T-helper 17 cell (primary cell): ENCODE measurements around the gene CD109. TPM values are rescaled to one million over a fixed set of nuclear protein-coding genes. Genes with fewer than 3 reads are reported as not detected.
A peak's percentile ranks its signal among the peaks of the same experiment; 100 is the strongest.
"Not testable (repeated sequence)": the region's sequence is repeated elsewhere in the genome, so short reads cannot be mapped to it uniquely, and the experiment has no call there.

ENCODE experiments used
- ATAC-seq: fragments of 150-1000 bp; cut with Tn5 transposase; 2 replicates; pipeline ENCODE4 v1.10.0; 2021; ENCODE audit warnings: mild to moderate bottlenecking, moderate library complexity
- DNase-seq, 3 donors: peaks; one replicate each; pipeline versions ENCODE4 v3.0.0 to v3.0.0-alpha.2; 2020 to 2021
- H3K9me3 ChIP-seq: one replicate; pipeline ENCODE4 v1.7.0; 2013; ENCODE audit warnings: low read length, mild to moderate bottlenecking; ENCODE audit not compliant: control insufficient read depth, poor library complexity, severe bottlenecking
- H3K27ac Mint-ChIP-seq: one replicate; pipeline ENCODE4 v1.8.0; 2022; ENCODE audit warnings: mild to moderate bottlenecking, moderate library complexity, mixed read lengths
- H3K27me3 Mint-ChIP-seq: one replicate; pipeline ENCODE4 v1.8.0; 2022; ENCODE audit warnings: mixed read lengths
- H3K36me3 Mint-ChIP-seq: one replicate; pipeline ENCODE4 v1.8.0; 2022; ENCODE audit warnings: low read depth, mixed read lengths
- H3K4me1 Mint-ChIP-seq: one replicate; pipeline ENCODE4 v1.8.0; 2022; ENCODE audit warnings: mild to moderate bottlenecking, mixed read lengths
- H3K4me3 Mint-ChIP-seq: one replicate; pipeline ENCODE4 v1.8.0; 2022; ENCODE audit warnings: mild to moderate bottlenecking, moderate library complexity, mixed read lengths
- total RNA-seq, 4 donors: library from RNA in 2 of 4; stranded (reverse) in 2 of 4; gene quantifications; one replicate each; pipeline ENCODE4 v1.2.3 and lab custom pipeline; 2022 to 2026

The CD109 gene
- total RNA-seq, 2 donors from 2014 or later: 0.30 to 0.83 TPM

DNA sequence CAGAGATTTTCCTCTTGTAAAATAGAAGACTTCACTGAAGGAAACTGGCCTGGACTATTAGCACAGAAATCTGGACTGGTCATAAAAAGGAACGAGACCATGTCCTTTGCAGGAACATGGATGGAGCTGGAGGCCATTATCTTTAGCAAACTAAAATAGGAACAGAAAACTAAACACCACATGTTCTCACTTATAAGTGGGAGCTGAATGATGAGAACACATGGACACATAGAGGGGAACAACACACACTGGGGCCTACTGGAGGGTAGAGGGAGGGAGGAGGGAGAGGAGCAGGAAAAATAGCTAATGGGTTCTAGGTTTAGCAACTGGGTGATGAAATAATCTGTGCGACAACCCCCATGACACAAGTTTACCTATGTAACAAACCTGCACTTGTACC is 27.5 kb downstream of the CD109 start:
- H3K27me3 Mint-ChIP-seq: peaks cover 11% of the 10 kb centered on the region
- not testable (repeated sequence) for H3K4me1 Mint-ChIP-seq

DNA sequence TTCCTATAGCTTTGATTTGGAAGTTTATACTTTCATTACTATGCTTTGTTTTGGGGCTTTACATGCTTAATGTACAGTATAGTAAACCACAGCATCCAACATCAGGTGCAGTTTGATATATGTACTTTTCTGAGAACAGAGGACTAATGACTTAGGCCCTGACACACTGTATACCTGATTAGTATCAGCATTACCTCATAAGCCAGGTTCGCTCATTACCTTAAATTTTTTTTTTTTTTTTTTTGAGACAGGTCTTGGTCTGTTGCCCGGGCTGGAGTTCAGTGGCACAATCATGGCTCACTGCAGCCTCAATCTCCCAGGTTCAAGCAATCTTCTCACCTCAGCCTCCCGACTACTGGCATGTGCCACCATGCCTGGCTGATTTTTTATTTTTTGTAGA is 28.4 kb downstream of the CD109 start:
- Mint-ChIP-seq H3K36me3 (peaks cover 5% of the 10 kb centered on the region), H3K4me3 (no peak overlapping the region), H3K27me3 (peaks cover 15% of the 10 kb centered on the region), H3K27ac (no peak overlapping the region), H3K4me1 (peaks cover 6% of the 10 kb centered on the region)
- H3K9me3 ChIP-seq: no peaks in the 10 kb centered on the region
- DNase-seq: no peak
- no peak for ATAC-seq

More for the DNA sequence above, 27.5 kb downstream of the CD109 start:
- H3K27ac Mint-ChIP-seq, H3K36me3 Mint-ChIP-seq, DNase-seq, H3K4me3 Mint-ChIP-seq, H3K9me3 ChIP-seq, ATAC-seq: not testable (repeated sequence)

DNA sequence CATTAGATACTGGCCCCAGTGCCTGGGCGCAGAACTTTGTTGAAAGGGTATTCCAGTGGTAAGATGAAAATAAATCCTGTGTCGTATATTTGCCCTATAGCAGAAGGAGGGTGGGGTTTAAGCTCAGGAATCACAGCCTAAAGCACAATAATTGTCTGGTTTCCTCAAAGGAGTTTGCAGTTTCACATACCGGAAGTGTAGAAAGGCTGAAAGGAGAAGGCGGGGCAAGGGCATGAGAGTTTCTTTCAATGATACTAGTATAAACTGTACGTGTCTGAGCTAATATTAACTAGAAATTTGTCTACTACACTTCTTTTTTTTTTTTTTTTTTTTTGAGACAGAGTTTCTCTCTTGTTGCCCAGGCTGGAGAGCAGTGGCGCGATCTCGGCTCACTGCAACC is 29.2 kb downstream of the CD109 start:
- not testable (repeated sequence) for H3K4me1 Mint-ChIP-seq, H3K4me3 Mint-ChIP-seq, DNase-seq, H3K27ac Mint-ChIP-seq, H3K9me3 ChIP-seq, ATAC-seq, H3K36me3 Mint-ChIP-seq
- peaks cover 14% of the 10 kb centered on the region for H3K27me3 Mint-ChIP-seq

DNA sequence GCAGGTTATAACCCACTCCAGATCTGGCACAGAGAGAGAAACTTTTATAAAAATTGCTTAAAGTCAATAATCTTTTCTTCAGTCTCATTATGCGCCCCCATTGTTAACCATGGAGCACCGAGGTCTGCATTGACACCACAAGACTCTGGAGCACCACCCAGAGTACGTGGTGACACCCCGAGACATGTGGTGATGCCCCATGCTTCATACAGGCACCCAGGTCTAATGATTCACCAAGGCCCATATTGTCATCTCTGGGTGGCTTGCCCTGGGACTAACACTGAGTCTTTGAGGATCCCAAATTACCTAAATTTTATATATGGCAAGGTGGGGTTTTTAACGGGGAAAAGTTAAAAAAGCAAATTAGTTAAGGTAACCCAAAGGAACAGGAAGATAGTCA is 31.1 kb downstream of the CD109 start:
- H3K9me3 ChIP-seq: no peaks in the 10 kb centered on the region
- Mint-ChIP-seq H3K4me3 (no peak overlapping the region), H3K36me3 (peaks cover 5% of the 10 kb centered on the region), H3K4me1 (peaks cover 8% of the 10 kb centered on the region), H3K27me3 (peaks cover 14% of the 10 kb centered on the region), H3K27ac (no peak overlapping the region)
- DNase-seq (no peak), ATAC-seq (no peak)

DNA sequence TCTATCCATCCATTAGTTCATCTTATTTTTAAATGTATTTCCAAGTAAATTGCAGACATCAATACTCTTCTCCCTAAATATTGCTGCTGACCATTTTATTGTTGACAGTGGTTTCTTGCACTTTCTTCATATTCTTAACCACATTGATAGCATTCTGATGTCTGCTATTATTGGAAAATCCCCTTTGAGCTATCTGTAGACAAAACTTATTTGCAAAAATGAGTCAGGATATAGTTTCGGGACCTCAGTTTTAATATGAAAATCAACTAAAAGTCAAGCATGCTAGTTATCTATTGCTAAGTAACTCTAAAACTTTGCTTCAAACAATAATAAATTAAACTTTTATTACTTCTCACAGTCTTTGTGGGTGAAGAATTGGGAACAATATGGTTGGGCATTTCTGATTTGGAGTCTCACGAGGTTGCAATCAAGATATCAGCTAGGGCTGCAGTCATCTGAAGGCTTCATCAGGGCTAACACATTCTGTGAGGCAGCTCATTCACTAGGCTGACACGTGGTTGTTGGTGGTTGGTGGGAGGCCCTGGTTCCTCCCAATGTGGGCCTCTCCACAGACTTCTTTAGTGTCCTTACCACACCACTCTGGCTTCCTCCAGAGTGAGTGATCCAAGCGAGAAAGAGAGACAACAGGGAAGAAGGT is 32.7 kb downstream of the CD109 start:
- DNase-seq (no peak), ATAC-seq (no peak)
- Mint-ChIP-seq H3K27me3 (peaks cover 14% of the 10 kb centered on the region), H3K4me1 (peaks cover 11% of the 10 kb centered on the region), H3K27ac (no peak overlapping the region), H3K4me3 (no peak overlapping the region), H3K36me3 (peaks cover 4% of the 10 kb centered on the region)
- no peaks in the 10 kb centered on the region for H3K9me3 ChIP-seq

DNA sequence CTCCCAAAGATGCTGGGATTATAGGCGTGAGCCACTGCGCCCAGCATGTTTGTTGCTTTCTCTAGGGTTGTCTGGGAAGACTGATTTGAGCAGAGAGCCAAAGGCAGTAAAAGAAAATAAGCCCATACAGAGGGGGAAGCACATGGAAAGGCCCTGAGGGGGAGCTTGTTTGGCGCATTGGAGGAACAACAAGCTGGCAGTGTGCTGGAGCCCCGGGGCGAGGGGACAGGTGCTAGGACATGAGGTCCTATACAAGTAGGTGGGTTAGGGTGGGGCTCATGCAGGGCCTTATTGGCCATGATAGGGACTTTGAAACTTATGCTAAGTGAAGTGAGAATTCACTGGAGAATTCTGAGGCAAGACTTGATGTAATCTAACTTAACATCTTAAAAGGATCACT is 35.3 kb downstream of the CD109 start:
- Mint-ChIP-seq H3K4me3 (no peak overlapping the region), H3K27me3 (peaks cover 14% of the 10 kb centered on the region), H3K27ac (no peak overlapping the region), H3K36me3 (peaks cover 4% of the 10 kb centered on the region), H3K4me1 (peaks cover 10% of the 10 kb centered on the region)
- H3K9me3 ChIP-seq: no peaks in the 10 kb centered on the region
- ATAC-seq (no peak), DNase-seq (no peak)

DNA sequence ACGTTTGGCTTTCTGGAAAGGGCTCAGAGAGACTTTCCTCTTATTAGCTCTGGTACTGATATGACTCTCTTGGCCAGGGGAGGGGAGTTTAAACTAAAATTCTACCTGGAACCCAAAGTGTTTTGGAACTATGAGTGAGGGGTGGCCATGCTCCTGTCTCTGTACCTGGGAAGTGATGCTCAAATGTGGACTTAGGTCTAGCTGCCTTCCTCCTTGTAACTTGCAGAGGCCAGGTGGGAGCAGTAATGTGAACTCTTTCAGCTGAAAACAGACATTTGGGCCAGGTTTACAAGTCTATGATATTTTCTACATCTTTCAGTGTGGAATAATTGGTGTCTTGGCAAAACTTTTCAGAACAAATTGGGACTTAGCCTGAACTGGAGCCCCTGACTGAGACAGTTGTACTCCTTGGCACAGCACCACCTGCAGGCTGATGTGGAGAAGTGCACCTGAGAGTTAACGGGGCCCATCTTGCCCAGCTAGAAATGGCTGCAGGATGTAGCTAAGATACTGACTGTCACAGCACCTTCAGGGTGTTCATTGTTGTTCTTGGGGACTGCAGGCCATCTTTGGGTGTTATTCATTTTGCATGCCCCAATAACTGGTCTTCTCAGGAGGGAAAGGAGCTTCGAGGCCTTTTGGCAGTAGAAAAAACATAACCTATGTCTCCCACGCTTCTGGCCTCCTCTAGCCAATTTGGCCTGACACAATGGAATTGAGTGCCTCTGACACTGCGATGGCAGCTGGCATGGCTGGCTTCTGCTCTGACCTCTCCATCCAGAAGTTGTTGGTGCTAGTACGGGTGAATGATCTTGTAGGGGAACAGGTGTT is 37.1 kb downstream of the CD109 start:
- DNase-seq: peak; percentile 37 to 54 (median 41)
- Mint-ChIP-seq H3K27me3 (peaks cover 22% of the 10 kb centered on the region), H3K36me3 (peaks cover 4% of the 10 kb centered on the region), H3K4me3 (no peak overlapping the region), H3K4me1 (peaks cover 10% of the 10 kb centered on the region), H3K27ac (no peak overlapping the region)
- peak; percentile 99 for ATAC-seq
- no peaks in the 10 kb centered on the region for H3K9me3 ChIP-seq

DNA sequence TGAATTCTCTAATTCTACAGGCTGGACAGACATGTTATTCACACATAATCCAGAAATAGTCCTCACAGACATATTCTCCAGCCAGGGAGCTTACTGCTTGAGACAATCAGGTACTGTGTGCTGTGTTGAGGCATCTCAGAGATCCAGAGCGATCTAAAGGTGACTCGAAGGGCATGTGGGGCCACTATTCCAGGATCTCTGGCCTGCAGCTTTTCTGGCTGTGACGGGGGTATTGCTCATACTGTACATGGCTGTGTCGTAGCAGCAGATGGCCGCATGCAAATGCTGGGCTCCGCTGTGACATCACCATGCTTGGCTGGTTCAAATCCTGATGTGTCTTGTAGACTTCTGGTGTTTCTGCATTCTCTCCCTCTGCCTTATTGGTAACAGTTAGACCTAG is 37.8 kb downstream of the CD109 start:
- ATAC-seq: no peak
- H3K9me3 ChIP-seq: no peaks in the 10 kb centered on the region
- H3K27me3 Mint-ChIP-seq: peaks cover 22% of the 10 kb centered on the region
- H3K36me3 Mint-ChIP-seq: no peaks in the 10 kb centered on the region
- DNase-seq: no peak
- no peak overlapping the region for H3K4me3 Mint-ChIP-seq
- no peak overlapping the region for H3K27ac Mint-ChIP-seq
- peaks cover 10% of the 10 kb centered on the region for H3K4me1 Mint-ChIP-seq

DNA sequence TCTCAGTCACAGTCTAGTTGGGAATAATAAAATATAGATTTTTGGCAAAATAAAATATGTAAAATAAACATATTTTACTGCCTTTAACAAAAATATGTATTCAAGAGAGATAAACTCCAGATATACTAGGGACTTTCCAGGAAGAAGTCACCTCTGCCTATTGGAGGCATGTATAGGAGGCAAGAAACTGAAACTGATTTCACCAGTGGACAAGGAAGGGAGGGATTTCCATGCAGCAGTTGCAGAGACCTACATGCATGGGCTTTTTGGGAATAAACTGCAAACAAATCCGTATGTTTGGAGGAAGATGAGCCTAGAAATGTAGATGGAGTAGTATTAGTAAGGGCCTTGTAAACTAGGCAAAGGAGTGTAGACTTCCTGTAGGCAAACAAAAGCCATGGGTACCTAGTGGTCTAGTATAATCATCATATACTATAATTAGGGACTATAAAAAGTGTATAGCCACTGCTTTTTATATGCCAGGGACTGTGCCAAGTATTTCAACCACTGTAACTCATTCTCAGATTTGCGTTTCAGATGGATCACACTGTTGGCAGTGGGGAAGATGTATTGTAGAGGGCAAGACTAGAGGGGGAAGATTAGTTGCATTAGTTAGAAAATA is 38.9 kb downstream of the CD109 start:
- Mint-ChIP-seq H3K27ac (no peak overlapping the region), H3K4me1 (peaks cover 8% of the 10 kb centered on the region), H3K4me3 (no peak overlapping the region), H3K27me3 (peaks cover 17% of the 10 kb centered on the region), H3K36me3 (no peaks in the 10 kb centered on the region)
- ATAC-seq (no peak), DNase-seq (no peak)
- H3K9me3 ChIP-seq: no peaks in the 10 kb centered on the region

DNA sequence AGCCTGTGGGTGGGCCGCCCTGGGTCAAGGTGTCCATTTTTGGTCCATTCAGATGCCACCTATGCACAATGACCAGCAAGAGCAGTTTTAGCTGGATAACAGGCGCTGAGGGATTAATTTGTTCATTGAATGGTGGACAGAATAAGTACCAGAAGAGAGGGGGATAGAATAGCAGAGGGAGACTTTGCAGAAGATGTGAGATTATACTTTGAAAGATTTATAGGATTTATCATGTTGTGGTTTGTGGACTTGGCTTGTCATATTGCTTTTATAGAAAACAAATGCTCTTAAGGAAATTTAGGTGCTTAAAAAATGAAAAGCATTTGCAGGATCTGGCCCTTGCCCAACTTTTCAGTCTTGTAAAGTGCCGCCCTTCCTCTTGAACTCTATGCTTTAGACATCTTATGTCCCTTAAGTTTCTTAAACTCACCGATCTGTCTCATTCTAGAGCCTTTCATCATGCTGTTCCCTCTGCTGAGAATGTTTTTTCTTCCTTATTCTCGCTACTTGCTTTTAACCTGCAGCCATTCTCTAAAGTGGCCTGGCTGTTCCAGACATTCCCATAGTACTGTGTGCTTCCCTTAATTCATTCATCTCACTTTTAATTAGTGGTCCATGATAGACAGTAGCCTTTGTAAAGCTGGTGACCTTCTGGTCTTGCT is 42.5 kb downstream of the CD109 start:
- Mint-ChIP-seq H3K27me3 (peaks cover 16% of the 10 kb centered on the region), H3K27ac (no peak overlapping the region), H3K36me3 (no peaks in the 10 kb centered on the region), H3K4me3 (no peak overlapping the region), H3K4me1 (peaks cover 4% of the 10 kb centered on the region)
- no peaks in the 10 kb centered on the region for H3K9me3 ChIP-seq
- no peak for DNase-seq
- no peak for ATAC-seq

DNA sequence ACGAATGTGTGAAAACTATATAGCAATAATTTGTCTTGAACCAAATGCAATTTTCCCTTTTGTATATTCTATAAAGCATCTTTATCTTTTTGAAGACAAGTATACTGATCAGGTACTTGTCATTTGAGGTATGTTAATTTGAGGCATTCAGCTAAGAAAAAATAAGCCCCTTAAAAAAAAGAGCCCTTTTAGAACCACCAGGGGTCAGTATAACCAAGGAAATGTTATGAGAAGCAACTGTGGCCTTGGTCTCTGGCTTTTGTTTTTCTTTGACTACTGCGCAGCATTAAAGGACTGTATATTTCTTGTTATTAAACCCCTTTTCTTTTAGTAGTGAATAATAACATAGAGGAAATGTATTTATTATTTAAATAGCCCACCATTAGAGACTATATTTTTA is 43.1 kb downstream of the CD109 start:
- DNase-seq (no peak), ATAC-seq (peak; percentile 73)
- Mint-ChIP-seq H3K36me3 (no peaks in the 10 kb centered on the region), H3K27me3 (peaks cover 16% of the 10 kb centered on the region), H3K4me3 (no peak overlapping the region), H3K27ac (no peak overlapping the region), H3K4me1 (peaks cover 3% of the 10 kb centered on the region)
- H3K9me3 ChIP-seq: no peaks in the 10 kb centered on the region

DNA sequence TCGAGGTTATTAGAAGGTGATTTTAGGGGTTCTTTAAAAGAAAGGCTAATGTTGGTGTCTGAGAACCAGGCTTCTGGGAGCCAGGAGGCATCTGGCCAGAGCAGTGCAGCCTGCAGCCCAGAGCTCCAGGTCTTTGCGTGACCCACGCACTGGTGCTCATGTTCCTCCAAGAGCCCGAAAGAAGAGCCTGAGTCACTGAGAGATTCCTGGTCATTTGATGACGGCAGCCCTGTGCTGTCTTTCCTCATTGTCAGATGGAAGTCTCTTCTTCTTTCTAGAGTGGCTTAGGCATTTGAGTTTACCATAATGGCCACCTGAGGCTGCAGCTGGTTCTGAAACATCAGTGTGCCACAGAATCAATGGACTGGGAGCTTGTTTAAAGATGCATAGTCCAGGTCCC is 46.4 kb downstream of the CD109 start:
- Mint-ChIP-seq H3K4me1 (no peaks in the 10 kb centered on the region), H3K27me3 (peaks cover 13% of the 10 kb centered on the region), H3K27ac (no peak overlapping the region), H3K36me3 (no peaks in the 10 kb centered on the region), H3K4me3 (no peak overlapping the region)
- H3K9me3 ChIP-seq: no peaks in the 10 kb centered on the region
- no peak for DNase-seq
- no peak for ATAC-seq

DNA sequence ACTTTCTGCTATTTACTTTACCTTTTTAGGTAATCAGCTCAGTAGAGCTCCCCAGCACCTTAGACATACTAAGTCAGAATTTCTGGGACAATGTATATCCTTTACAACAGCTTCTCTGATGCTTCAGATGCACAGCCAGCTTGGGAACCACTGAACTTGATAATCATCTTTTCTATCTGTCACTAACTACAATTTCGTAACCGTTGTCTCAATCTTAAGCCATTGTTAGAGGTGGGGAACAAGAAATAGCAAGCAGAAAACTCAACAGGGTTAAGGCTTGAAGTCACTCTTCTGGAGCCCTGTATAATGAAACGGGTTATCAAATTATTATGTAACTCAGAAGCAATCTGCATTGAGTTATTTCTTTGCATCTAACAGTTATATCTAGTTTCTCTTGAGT is 47.1 kb downstream of the CD109 start:
- no peak overlapping the region for H3K4me3 Mint-ChIP-seq
- no peaks in the 10 kb centered on the region for H3K36me3 Mint-ChIP-seq
- H3K27me3 Mint-ChIP-seq: peaks cover 7% of the 10 kb centered on the region
- no peaks in the 10 kb centered on the region for H3K4me1 Mint-ChIP-seq
- H3K27ac Mint-ChIP-seq: no peak overlapping the region
- DNase-seq (no peak), ATAC-seq (no peak)
- no peaks in the 10 kb centered on the region for H3K9me3 ChIP-seq
